Kasumi-1 (cell line): ENCODE results near the gene NIPSNAP2.
"Not testable (repeated sequence)": the region's sequence is repeated elsewhere in the genome, so short reads cannot be mapped to it uniquely, and the experiment has no call there.

Source experiments
- DNase-seq, 2 experiments: peaks; one replicate each; lab custom pipeline; 2025; lab: John Stamatoyannopoulos, UW

NIPSNAP2 gene

DNA sequence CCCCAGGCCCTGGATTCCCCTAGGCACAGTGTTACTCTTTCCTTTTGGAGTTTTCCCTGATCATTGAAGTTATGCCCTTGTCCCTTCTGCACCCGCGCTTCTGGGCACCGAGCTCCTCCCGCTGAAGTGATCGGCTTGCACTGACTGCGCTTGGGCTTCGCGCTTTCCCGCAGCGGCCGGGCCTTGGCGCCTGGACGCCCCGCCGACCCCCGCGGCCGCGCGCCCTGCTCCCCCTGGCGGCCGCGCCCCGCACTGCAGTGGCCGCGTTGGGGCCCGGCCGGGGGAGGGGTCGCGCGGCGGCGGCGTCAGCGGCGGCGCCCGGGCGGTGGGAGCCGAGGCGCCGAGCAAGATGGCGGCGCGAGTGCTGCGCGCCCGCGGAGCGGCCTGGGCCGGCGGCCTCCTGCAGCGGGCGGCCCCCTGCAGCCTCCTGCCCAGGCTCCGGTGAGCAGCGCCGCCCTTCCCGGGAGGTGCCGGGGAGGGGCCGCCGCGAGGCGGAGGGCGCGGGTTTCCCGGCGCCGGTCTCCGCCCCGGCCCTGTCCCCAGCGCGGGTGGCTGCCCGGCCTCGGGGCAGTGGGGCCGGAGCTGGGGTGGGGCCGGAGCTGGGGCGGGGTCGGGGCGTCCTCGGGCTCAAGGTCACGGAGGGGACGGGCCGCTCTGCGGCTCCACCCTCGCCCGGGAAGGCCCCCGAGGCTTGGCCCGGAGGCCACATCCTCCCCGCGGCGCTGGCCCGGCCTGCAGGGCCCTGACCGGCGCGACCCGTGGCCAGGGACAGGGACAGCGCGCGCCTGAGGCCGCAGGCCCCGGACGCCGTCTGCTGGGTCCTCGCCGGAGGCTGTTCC, at the start of gene NIPSNAP2:
NIPSNAP2 (plus strand) TSS at position 325 of the 839 bp plus-strand sequence; CDS start at position 350, 25 bp downstream.
- peak; percentile 50 to 70 for DNase-seq

DNA sequence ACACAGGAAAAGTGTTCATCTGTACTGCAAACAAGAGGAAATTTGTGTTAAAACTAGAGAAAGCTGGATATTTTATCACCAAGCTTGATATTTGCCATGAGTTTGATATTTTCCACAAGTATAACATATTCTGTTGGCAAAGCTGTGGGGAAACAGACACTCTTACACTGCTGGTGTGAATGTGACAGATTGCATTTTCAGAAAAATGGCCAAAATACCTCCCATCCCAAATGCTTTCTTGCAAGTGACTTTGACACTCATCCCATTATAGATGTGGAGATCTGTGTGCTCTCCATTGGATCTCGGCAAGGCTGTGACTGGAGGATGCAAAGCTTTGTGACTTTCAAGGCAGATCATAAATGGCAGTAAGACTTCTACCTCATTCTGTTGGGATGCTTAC, 46.6 kb upstream of the NIPSNAP2 start:
- no peak for DNase-seq

- DNase-seq: no peak
Measured at GRCh38 chr7:55928006-55928767, 36.2 kb upstream of the NIPSNAP2 start.

DNA sequence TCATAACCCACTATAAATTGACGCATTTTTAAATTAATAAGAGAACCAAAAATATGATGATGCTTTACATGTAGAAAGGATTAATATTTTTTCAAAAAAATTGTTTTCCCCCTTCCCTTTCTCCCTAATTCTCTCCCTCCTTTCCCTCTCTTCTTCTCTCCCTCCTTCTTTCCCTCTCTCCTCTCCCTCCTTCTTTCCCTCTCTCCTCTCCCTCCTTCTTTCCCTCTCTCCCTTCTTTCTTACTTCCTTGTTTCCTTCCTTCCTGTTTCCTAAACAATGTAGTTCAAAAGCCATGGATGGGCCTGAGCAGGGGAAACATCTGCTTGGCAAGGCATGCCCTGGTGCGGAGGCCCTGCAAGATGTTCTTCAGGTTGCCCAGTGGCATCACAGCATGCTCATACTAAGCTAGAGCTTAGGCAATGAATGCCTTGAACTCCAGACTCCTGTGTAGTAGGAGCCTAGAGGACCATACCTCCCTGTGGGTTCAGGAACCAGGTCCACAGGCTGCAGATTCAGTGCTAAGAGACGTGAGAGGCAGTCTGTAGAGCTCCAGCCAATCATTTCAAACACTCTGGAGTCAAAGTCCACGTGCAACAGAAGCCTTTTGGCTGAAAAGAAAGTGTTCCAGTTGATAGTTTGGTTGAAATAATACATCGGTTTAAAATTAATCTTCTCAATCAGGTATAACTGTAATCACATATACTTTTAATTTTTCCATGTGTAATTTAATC, 32.8 kb upstream of the NIPSNAP2 start:
- DNase-seq: no peak

GRCh38 chr7:55939514-55940123, 24.8 kb upstream of the NIPSNAP2 start:
- DNase-seq: no peak

GRCh38 chr7:55946545-55946944, 17.8 kb upstream of the NIPSNAP2 start:
- no peak for DNase-seq

DNA sequence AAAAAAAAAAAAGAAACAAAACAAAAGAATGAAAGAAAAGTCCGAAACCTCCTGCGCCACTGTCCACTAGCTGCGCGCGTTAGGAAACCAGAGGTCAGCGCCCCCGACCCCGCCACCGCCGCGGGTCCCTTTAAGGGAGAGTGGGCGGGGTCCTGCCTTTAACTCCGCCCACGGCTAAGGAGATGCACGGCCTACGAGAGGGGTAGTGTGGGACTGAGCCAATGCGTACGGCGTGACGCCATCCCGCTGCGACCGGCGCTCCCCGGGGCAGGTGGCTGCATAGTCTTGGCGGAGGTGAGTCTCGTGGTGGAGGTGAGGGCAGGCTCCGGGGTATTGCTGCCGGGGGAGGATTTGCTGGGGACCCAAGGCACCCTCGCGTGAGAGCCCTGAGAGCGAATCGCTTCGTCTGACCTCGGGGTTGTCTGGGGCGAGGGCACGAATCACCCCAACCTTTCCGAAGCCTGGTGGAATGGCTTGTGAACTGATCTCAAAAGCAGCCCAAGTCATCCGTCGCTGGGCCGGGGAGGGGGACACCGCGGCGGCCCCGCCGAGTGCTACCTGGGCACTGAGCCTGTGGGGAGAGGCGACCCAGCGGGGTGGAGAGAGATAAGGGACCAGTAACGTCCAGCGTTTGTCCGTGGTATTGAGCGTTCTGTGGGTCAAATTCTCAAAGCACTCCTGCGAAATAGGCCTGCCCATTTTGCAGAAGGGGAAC, 12.6 kb upstream of the NIPSNAP2 start, which contains the start of gene MRPS17:
MRPS17 (plus strand) TSS at position 241 of the 715 bp plus-strand sequence. CDS start 1,319 bp downstream, outside the sequence.
- peak; percentile 95 to 97 for DNase-seq

- not testable (repeated sequence) for DNase-seq
Measured at GRCh38 chr7:55952352-55952671, 12.1 kb upstream of the NIPSNAP2 start.

DNA sequence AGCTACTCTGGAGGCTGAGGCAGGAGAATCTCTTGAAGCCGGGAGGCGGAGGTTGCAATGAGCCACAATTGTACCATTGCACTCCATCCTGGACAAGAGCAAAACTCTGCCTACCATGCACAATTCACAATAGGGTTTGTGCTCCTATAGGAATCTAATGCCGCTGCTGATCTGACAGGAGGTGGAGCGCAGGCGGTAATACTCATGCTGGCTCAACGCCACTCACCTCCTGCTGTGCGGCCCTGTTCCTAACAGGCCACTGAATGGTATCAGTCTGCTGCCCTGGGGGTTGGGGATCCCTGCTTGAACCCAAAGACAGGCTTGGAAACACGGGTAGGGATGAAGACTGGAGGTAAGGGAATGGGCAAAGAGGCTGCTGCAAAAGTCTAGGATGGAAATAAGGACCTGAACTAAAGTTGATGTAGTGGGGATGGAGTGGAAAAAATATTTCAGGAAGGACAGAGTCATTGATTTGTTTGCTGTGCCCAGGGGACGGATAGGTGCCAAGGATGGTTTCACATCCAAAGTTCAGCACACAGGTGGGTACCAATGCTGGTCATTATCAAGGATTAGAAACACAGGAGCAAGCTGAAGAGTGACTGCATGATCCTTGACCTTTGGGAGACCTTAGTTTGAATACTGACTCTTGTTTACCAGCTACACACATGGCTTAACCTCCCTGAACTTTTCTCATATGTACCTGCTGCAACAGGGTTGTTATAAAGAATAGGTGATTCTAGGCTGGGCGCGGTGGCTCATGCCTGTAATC, 10.5 kb upstream of the NIPSNAP2 start:
- no peak for DNase-seq

DNA sequence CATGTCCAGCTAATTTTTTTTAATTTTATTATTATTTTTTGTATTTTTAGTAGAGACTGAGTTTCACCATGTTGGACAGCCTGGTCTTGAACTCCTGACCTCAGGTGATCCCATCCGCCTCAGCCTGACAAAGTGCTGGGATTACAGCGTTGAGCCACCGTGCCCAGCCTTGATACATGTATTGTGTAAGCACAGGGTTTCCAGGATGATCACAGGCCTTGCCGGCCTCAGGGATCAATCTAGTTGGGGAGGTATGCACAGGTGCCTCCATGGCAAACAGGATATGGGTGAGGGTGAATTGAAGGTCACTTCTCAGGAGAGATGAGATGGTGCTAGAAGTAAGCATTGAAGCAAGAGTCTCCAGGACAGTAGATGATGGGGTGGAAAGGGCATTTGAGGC, 7.2 kb upstream of the NIPSNAP2 start:
- DNase-seq: no peak

- DNase-seq: no peak
Measured at GRCh38 chr7:55962014-55962413, 2.4 kb upstream of the NIPSNAP2 start.

- DNase-seq: no peak
Measured at GRCh38 chr7:55963584-55964168, 709 bp upstream of the NIPSNAP2 start.

DNA sequence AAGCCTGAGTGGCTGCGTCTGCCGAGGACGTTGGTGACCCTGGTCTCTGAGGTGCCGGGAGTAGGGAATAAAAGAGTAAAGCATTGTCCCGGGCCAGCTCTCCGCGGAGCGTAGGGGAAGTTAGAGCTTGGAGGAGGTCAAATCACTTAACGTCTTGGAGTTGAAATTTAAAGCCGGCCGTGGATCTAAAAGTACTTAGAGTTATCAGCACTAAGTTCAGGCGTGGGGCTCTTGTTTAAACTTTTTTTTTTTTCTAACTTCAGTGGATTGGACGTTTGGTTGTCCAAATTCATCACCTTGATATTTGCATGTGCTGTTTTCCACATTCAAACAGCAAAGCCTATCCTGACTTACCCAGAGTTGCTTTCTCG, 700 bp downstream of the NIPSNAP2 start:
- DNase-seq: peak; percentile 68 to 71

DNA sequence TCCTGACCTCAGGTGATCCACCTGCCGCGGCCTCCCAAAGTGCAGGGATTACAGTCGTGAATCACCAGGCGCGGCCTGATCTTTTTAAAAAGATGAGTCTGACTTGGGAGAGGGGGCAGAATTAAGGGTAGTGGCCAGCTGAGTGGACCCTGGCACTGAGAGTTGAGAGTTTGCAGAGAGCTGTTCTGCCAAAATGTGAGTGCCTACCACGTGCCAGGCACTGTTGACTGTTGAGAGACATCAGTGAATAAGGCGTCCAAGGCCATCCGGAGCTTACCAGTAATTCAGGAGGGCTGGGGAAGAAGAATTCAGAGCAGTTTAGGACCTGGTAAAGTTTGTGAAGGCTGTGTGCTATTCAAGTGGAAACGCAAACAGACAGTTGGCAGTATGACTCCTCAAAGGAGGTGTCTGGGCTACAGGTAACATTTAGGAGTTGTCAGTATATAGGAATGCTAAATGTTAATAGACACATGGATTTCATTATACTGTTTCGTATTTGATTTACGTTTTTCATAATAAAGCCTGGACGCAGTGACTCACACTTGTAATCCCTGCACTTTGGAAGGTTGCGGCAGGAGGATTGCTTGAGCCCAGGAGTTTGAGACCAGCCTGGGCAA, 1.5 kb downstream of the NIPSNAP2 start:
- no peak for DNase-seq

GRCh38 chr7:55966851-55967250, 2.5 kb downstream of the NIPSNAP2 start:
- no peak for DNase-seq

GRCh38 chr7:55969391-55969790, 5.0 kb downstream of the NIPSNAP2 start:
- DNase-seq: no peak

DNA sequence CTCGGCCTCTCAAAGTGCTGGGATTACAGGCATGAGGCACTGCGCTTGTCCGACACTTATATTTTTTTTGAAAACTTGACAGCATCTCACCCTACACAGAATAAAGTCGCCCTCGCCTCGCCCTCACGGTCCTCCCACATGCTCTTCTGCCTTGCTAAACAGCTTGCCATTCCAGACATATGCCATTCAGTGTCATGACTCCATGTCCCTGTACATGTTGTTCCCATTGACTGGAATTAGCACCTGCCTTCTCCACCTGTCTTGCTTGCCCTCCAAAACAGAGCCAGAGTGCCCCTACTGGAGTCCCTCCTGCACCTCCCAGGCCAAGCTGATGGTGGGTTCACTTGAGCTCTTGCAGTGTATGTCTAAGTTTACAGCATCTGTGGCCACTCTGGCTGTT, 6.2 kb downstream of the NIPSNAP2 start:
- no peak for DNase-seq

GRCh38 chr7:55970978-55971377, 6.6 kb downstream of the NIPSNAP2 start:
- no peak for DNase-seq

- DNase-seq: no peak
Measured at GRCh38 chr7:55973747-55974250, 9.4 kb downstream of the NIPSNAP2 start.
